Measurements from ENCODE around the gene DGKI. TPM values are rescaled to one million over a fixed set of nuclear protein-coding genes. Genes with fewer than 3 reads are reported as not detected.

The DGKI gene
- total RNA-seq, 1 experiment from 2014 or later: 0.55 TPM

DNA sequence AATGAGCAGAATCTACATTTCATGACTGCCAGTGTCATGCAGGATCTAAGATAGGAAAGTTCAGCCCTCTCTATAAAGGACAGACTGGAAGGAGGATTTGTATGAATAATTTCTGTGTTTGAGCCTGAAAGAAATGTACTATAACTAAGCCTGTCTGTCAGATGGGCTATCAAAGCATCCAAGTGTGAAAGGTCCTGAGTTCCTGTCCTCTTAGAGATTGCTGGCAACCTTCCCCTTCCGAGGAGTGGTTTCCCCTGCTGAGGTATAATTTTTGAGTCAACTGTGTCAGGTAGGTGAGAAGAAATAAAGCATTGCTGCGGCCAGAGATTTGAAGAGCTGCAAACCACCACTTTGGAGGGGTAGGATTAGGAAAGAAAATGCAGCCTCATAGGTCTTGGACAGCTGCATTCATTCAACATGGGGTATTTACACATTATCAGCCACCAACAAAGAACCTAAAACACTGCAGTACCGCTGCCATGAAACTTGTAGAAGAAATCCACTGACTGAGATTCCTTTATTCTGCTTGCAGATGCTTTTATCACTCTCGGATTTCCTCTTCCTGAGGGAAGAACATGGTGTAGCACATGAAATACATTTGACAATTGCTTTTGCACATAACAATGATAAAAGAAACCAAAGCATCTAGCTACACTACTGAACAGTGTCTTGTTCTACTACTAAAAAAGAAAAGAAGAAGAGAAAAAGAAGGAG lies 189.1 kb downstream of the DGKI start:
- no peak overlapping the region for H2BK15ac ChIP-seq (ENCODE audit: low read depth, low read length)
- H2AK5ac ChIP-seq (ENCODE audit: insufficient read length, low read length): no peak overlapping the region
- H3K23ac ChIP-seq (ENCODE audit: insufficient read length, low read depth, low read length): no peak overlapping the region
- no peaks in the 10 kb centered on the region for H3K79me2 ChIP-seq (ENCODE audit: insufficient read depth, low read length)
- H2BK5ac ChIP-seq (ENCODE audit: insufficient read length, low read length): no peak overlapping the region
- H3K4me3 Mint-ChIP-seq: no peak overlapping the region; a peak in 1 of 5 replicates
- H3K56ac ChIP-seq (ENCODE audit: insufficient read length, low read depth, low read length): no peak overlapping the region
- no peak overlapping the region for H2AFZ ChIP-seq (ENCODE audit: low read length)
- H3K27me3 ChIP-seq (ENCODE audit: insufficient read depth, low read length): no peaks in the 10 kb centered on the region
- H3K18ac ChIP-seq (ENCODE audit: insufficient read length, low read depth, low read length): no peak overlapping the region
- no peak for DNase-seq
- no peak overlapping the region for H3T11ph ChIP-seq (ENCODE audit: low read length)
- no peak overlapping the region for H4K91ac ChIP-seq (ENCODE audit: insufficient read length, low read depth, low read length)
- H3K79me1 ChIP-seq (ENCODE audit: insufficient read depth, low read depth, low read length, poor library complexity, severe bottlenecking): no peaks in the 10 kb centered on the region
- peaks cover 0 to 3% of the 10 kb centered on the region in 2 experiments; a peak in 1 of 5 replicates for H3K9me3 Mint-ChIP-seq
- H3K9me3 ChIP-seq (ENCODE audit: control insufficient read depth, low read depth, low read length): no peaks in the 10 kb centered on the region
- H2BK120ac ChIP-seq (ENCODE audit: low read depth, low read length, poor library complexity, severe bottlenecking): no peak overlapping the region
- H2BK12ac ChIP-seq (ENCODE audit: insufficient read length, low read depth, low read length): no peak overlapping the region
- H3K4me1 Mint-ChIP-seq: peaks cover 41 to 43% of the 10 kb centered on the region in 2 experiments
- H3K14ac ChIP-seq (ENCODE audit: insufficient read depth, low read length): no peak overlapping the region
- no peak overlapping the region for H3K4me2 ChIP-seq (ENCODE audit: insufficient read depth, insufficient read length, low read length)
- H3K27ac Mint-ChIP-seq: peak overlapping the region in 2 of 3 experiments; percentile 3 to 45; a peak in 3 of 7 replicates
- H2BK20ac ChIP-seq (ENCODE audit: low read depth, low read length, poor library complexity, severe bottlenecking): no peak overlapping the region
- H4K8ac ChIP-seq (replicated peaks; ENCODE audit: insufficient read length, low read depth, low read length): no peak overlapping the region
- H4K20me1 ChIP-seq (ENCODE audit: control insufficient read depth, insufficient read depth, insufficient read length): no peaks in the 10 kb centered on the region
- no peak overlapping the region for H3K27ac ChIP-seq (ENCODE audit: insufficient read length, low read depth, low read length)
- peaks cover 0 to 3% (median 0%) of the 10 kb centered on the region in 3 experiments; a peak in 3 of 7 replicates for H3K36me3 Mint-ChIP-seq (ENCODE audit: insufficient read depth in 1 of 3, low read depth in 3 of 3)
- H3K9ac ChIP-seq (ENCODE audit: extremely low read depth, insufficient read length, low read length): no peak overlapping the region
- H3K23me2 ChIP-seq (ENCODE audit: insufficient read length, low read depth, low read length, poor library complexity, severe bottlenecking): no peaks in the 10 kb centered on the region
- TF ChIP-seq, protein P1, sequence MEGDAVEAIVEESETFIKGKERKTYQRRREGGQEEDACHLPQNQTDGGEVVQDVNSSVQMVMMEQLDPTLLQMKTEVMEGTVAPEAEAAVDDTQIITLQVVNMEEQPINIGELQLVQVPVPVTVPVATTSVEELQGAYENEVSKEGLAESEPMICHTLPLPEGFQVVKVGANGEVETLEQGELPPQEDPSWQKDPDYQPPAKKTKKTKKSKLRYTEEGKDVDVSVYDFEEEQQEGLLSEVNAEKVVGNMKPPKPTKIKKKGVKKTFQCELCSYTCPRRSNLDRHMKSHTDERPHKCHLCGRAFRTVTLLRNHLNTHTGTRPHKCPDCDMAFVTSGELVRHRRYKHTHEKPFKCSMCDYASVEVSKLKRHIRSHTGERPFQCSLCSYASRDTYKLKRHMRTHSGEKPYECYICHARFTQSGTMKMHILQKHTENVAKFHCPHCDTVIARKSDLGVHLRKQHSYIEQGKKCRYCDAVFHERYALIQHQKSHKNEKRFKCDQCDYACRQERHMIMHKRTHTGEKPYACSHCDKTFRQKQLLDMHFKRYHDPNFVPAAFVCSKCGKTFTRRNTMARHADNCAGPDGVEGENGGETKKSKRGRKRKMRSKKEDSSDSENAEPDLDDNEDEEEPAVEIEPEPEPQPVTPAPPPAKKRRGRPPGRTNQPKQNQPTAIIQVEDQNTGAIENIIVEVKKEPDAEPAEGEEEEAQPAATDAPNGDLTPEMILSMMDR (conservative IDR thresholded peaks at IDR 0.05): no peak
- WGBS (ENCODE audit: extremely low coverage, insufficient read length, low lambda C conversion rate): no CpG with 5 or more reads among the region's 4 CpGs
- no peak overlapping the region for H4K5ac ChIP-seq (ENCODE audit: insufficient read length, low read depth, low read length)
- no peaks in the 10 kb centered on the region for H3K27me3 Mint-ChIP-seq (ENCODE audit: low read depth)
- peaks cover 10% of the 10 kb centered on the region for H3K4me1 ChIP-seq (ENCODE audit: insufficient read depth, low read length)
- no peak overlapping the region for H3K4ac ChIP-seq (ENCODE audit: low read depth, low read length)
